ENCODE results near the gene KCND2. TPM values are rescaled to one million over a fixed set of nuclear protein-coding genes. Genes with fewer than 3 reads are reported as not detected.

The KCND2 gene
- total and polyA plus RNA-seq, 2 of the 8 experiments (the other 6 are each of a cell fraction or from before 2014, with no cell fraction given): 4.6 to 7.7 TPM

DNA sequence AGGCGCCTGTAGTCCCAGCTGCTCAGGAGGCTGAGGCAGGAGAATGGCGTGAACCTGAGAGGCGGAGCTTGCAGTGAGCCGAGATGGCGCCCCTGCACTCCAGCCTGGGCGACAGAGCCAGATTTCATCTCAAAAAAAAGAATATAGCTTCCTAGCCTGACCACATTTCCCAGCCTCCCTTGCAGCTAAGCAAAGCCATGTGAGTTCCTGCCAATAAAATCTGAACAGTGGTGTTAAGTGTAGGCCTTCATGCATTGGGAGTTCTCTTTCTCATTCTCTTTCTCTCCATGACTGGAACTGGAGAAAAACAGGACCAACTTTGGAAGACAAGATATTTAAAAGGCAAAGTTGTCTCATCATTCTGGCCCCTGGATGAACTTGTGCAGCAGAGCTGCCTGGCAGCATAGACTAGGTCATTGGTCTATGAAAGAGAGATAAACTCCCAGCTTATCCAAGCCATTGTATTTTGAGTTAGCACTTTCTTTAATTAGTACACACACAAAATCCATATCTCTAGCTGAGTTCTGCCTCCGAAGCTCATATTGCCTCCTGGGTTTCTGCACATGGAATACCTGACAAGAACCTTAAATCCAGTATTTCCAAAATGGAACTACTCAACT is 524.2 kb downstream of the KCND2 start:
- no peak overlapping the region for H2AK5ac ChIP-seq (ENCODE audit: low read depth, low read length)
- no peak overlapping the region for H4K8ac ChIP-seq (ENCODE audit: extremely low read depth, insufficient read depth, low read length)
- H3K4me2 ChIP-seq (ENCODE audit: insufficient read depth in 1 of 2, low read depth in 2 of 2, low read length in 2 of 2): no peak overlapping the region
- H3K79me2 ChIP-seq (ENCODE audit: control insufficient read depth in 1 of 2, insufficient read depth in 2 of 2, low read length in 2 of 2): no peaks in the 10 kb centered on the region
- FAIRE-seq (no peak), DNase-seq (ENCODE audit: low read depth in 1 of 2, low spot score in 2 of 2) (no peak)
- 97% methylated on average over 7 of the region's 7 CpGs; no CpG with 5 or more reads in 1 of the 2 experiments for WGBS, 2 experiments (ENCODE audit: extremely low coverage in 1 of 2, insufficient coverage in 1 of 2, insufficient read length in 1 of 2, insufficient replicate concordance in 2 of 2, low coverage in 1 of 2, low lambda C conversion rate in 2 of 2, missing lambda C conversion rate in 1 of 2)
- no peak overlapping the region for H3K9ac ChIP-seq (replicated peaks in 1 of 4; ENCODE audit: extremely low read depth in 1 of 4, low read depth in 3 of 4, low read length in 3 of 4)
- no peak overlapping the region for H2BK120ac ChIP-seq (replicated peaks; ENCODE audit: low read depth, low read length)
- H4K91ac ChIP-seq (replicated peaks; ENCODE audit: insufficient read length, low read length): no peak overlapping the region
- H4K20me1 ChIP-seq (replicated peaks in 1 of 2; ENCODE audit: control insufficient read depth in 1 of 2, insufficient read depth in 2 of 2, low read length in 2 of 2): no peaks in the 10 kb centered on the region
- no peak overlapping the region for H2BK20ac ChIP-seq (ENCODE audit: low read length)
- no peaks in the 10 kb centered on the region for H3K79me1 ChIP-seq (ENCODE audit: low read depth, low read length)
- H2AFZ ChIP-seq (ENCODE audit: low read length): no peak overlapping the region
- H3K4me3 ChIP-seq (ENCODE audit: extremely low read depth in 1 of 4, insufficient read depth in 2 of 4, low read depth in 3 of 4, low read length in 4 of 4): no peak overlapping the region
- no peak overlapping the region for H2BK15ac ChIP-seq (ENCODE audit: low read length)
- no peak overlapping the region for H2BK5ac ChIP-seq (ENCODE audit: low read depth, low read length)
- H3K56ac ChIP-seq (replicated peaks; ENCODE audit: insufficient read length, low read depth, low read length): no peak overlapping the region
- no peak overlapping the region for H3K14ac ChIP-seq (ENCODE audit: insufficient read length)
- no peak overlapping the region for H3K27ac ChIP-seq (ENCODE audit: low read depth, low read length)
- no peak overlapping the region for H4K5ac ChIP-seq (ENCODE audit: insufficient read length, low read depth, low read length)
- ChIA-PET POLR2A (ENCODE audit: partially characterized antibody) (interaction anchor here (0.6 kb wide), 1 partner anchor 19 kb away, joined by 3 read pairs; no protein-coding TSS in a partner anchor), CTCF (ENCODE audit: partially characterized antibody) (interaction anchor here (0.6 to 4.6 kb wide), 7 partner anchors 9 to 311 kb away, joined by 3 to 28 read pairs (median 4); no protein-coding TSS in a partner anchor)
- no peak overlapping the region for H3K23ac ChIP-seq (ENCODE audit: insufficient read length)
- no peak overlapping the region for H3K4ac ChIP-seq (replicated peaks; ENCODE audit: insufficient read length, low read depth, low read length)
- no peaks in the 10 kb centered on the region; a peak in 1 of 8 replicates for H3K36me3 ChIP-seq (ENCODE audit: control insufficient read depth in 2 of 4, insufficient read depth in 4 of 4, low read length in 3 of 4)
- no peak overlapping the region for H2BK12ac ChIP-seq (ENCODE audit: low read depth, low read length)
- TF ChIP-seq, protein P1, sequence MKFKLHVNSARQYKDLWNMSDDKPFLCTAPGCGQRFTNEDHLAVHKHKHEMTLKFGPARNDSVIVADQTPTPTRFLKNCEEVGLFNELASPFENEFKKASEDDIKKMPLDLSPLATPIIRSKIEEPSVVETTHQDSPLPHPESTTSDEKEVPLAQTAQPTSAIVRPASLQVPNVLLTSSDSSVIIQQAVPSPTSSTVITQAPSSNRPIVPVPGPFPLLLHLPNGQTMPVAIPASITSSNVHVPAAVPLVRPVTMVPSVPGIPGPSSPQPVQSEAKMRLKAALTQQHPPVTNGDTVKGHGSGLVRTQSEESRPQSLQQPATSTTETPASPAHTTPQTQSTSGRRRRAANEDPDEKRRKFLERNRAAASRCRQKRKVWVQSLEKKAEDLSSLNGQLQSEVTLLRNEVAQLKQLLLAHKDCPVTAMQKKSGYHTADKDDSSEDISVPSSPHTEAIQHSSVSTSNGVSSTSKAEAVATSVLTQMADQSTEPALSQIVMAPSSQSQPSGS (IDR thresholded peaks at IDR 0.05; ENCODE audit: low read length): no peak
- TF ChIP-seq EP300 (IDR thresholded peaks at IDR 0.05; ENCODE audit: borderline replicate concordance in 1 of 2, low read depth in 2 of 2, low read length in 2 of 2): no peak
- no peak for TF ChIP-seq CHD2 (IDR thresholded peaks at IDR 0.05; ENCODE audit: low read length)
- no peak for TF ChIP-seq RFX5 (IDR thresholded peaks at IDR 0.05; ENCODE audit: borderline replicate concordance, low read depth, low read length)
- TF ChIP-seq RNF2 (IDR thresholded peaks at IDR 0.05; ENCODE audit: borderline replicate concordance, low read depth, low read length, missing control alignments, poor library complexity, severe bottlenecking): no peak
- no peak overlapping the region for H3K18ac ChIP-seq (ENCODE audit: extremely low read depth, low read length)
- peaks cover 0 to 2% of the 10 kb centered on the region in 2 experiments; a peak in 1 of 4 replicates for H3K9me3 ChIP-seq (ENCODE audit: insufficient read depth in 2 of 2, low read depth in 1 of 2, low read length in 1 of 2)
- H3K23me2 ChIP-seq (ENCODE audit: low read depth, low read length): no peaks in the 10 kb centered on the region; the same call in 1 of the 2 replicates
- peaks cover 0 to 4% (median 2%) of the 10 kb centered on the region in 4 experiments; a peak in 2 of 7 replicates for H3K4me1 ChIP-seq (replicated peaks in 1 of 4; ENCODE audit: control insufficient read depth in 3 of 4, insufficient read depth in 4 of 4, low read length in 3 of 4)
- no peaks in the 10 kb centered on the region for H3K27me3 ChIP-seq (replicated peaks in 1 of 4; ENCODE audit: control insufficient read depth in 3 of 4, extremely low read depth in 1 of 4, insufficient read depth in 3 of 4, low read length in 3 of 4)
